Effector memory CD8-positive, alpha-beta T cell (primary cell): ENCODE measurements around the gene HDHD3.

ENCODE experiments used
- ATAC-seq: fragments of 150-1000 bp; cut with Tn5 transposase; replicated peaks from 2 replicates; pipeline ENCODE4 v1.10.0; 2021; ENCODE audit warnings: mild to moderate bottlenecking, moderate library complexity
- DNase-seq, 3 experiments: peaks; one replicate each; pipeline ENCODE4 v3.0.0; 2021
- H3K27ac Mint-ChIP-seq, 2 donors: one replicate each; pipeline ENCODE4 v1.8.0; 2022; ENCODE audit warnings: mild to moderate bottlenecking in 2 of 2, mixed read lengths in 2 of 2, moderate library complexity in 2 of 2
- H3K27me3 Mint-ChIP-seq, 2 donors: one replicate each; pipeline ENCODE4 v1.8.0; 2022; ENCODE audit warnings: mixed read lengths in 2 of 2
- H3K36me3 Mint-ChIP-seq: one replicate; pipeline ENCODE4 v1.8.0; 2022; ENCODE audit warnings: mild to moderate bottlenecking, moderate library complexity, mixed read lengths; ENCODE audit not compliant: insufficient read depth
- H3K4me1 Mint-ChIP-seq, 2 donors: one replicate each; pipeline ENCODE4 v1.8.0; 2022; ENCODE audit warnings: low read depth in 2 of 2, mixed read lengths in 2 of 2
- H3K4me3 Mint-ChIP-seq, 2 donors: one replicate each; pipeline ENCODE4 v1.8.0; 2022; ENCODE audit warnings: mild to moderate bottlenecking in 2 of 2, mixed read lengths in 2 of 2, moderate library complexity in 2 of 2
- H3K9me3 Mint-ChIP-seq, 2 donors: one replicate each; pipeline ENCODE4 v1.8.0; 2022; ENCODE audit warnings: mixed read lengths in 2 of 2

HDHD3 gene

GRCh38 chr9:113399646-113400200 is 22.9 kb upstream of the HDHD3 start:
- Mint-ChIP-seq H3K36me3 (peaks cover 12% of the 10 kb centered on the region), H3K27ac (peak overlapping the region in 1 of 2 donors; percentile 53), H3K27me3 (no peaks in the 10 kb centered on the region), H3K9me3 (no peaks in the 10 kb centered on the region), H3K4me1 (peaks cover 16 to 19% of the 10 kb centered on the region in 2 donors), H3K4me3 (peak overlapping the region; percentile 90 to 93)
- DNase-seq (no peak), ATAC-seq (no peak)

DNA sequence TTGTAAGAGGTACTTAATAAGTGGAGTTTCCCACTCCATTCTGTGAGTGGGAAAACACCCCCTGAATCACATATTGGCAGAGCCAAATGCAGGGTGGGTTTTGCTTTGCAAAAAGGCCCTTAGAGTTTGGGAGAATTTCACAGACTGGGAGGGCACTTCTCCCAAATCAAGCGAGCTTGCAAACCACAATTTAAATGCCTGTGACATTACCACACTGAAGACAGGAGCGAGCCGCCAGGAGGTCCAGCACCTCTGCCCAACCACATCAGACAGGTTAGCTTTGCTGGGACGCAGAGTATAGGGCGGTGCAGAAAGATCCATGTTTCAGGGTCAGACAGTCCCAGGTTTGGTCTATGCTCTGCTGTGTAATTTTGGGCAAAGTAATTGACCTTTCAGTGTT is 22.0 kb upstream of the HDHD3 start:
- ATAC-seq (no peak), DNase-seq (no peak)
- H3K27me3 Mint-ChIP-seq, result no peaks in the 10 kb centered on the region
- H3K27ac Mint-ChIP-seq, result no peak overlapping the region
- peaks cover 9% of the 10 kb centered on the region for H3K36me3 Mint-ChIP-seq
- H3K9me3 Mint-ChIP-seq, result no peaks in the 10 kb centered on the region
- H3K4me3 Mint-ChIP-seq, result peak overlapping the region in 1 of 2 donors; percentile 93
- H3K4me1 Mint-ChIP-seq, result peaks cover 16 to 19% of the 10 kb centered on the region in 2 donors

GRCh38 chr9:113397203-113397631 is 20.4 kb upstream of the HDHD3 start:
- no peak for DNase-seq
- Mint-ChIP-seq H3K27ac (peak overlapping the region in 1 of 2 donors; percentile 35), H3K4me3 (no peak overlapping the region), H3K36me3 (peaks cover 13% of the 10 kb centered on the region), H3K9me3 (no peaks in the 10 kb centered on the region), H3K4me1 (peaks cover 16 to 19% of the 10 kb centered on the region in 2 donors), H3K27me3 (no peaks in the 10 kb centered on the region)
- ATAC-seq, result no peak

GRCh38 chr9:113395000-113395861 is 18.4 kb upstream of the HDHD3 start:
- Mint-ChIP-seq H3K4me3 (no peak overlapping the region), H3K27ac (no peak overlapping the region), H3K36me3 (peaks cover 13% of the 10 kb centered on the region), H3K4me1 (peaks cover 11 to 14% of the 10 kb centered on the region in 2 donors), H3K9me3 (no peaks in the 10 kb centered on the region), H3K27me3 (no peaks in the 10 kb centered on the region)
- ATAC-seq, result no peak
- DNase-seq, result no peak

DNA sequence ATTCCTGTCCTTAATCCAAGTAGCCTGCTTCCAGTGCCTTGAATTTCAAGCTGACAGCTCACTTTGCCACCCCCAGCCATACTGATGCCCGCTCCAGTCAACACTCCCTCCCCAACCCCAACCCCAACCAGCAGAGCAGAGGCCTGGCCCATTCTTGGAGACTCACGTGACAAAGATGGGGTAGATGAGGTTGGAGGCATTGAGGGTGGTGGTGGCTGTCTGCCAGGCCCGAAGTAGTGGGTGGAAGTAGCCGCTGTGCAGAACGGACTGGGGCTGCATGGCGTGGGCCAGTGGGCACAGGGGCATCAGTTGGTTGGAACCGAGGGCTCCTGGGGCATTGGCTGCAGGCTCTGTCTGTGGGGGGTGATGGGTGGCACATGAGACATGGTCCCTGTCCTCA is 16.5 kb upstream of the HDHD3 start:
- H3K27ac Mint-ChIP-seq, result no peak overlapping the region
- no peak for DNase-seq
- H3K4me3 Mint-ChIP-seq, result no peak overlapping the region
- H3K9me3 Mint-ChIP-seq, result no peaks in the 10 kb centered on the region
- ATAC-seq, result no peak
- no peaks in the 10 kb centered on the region for H3K27me3 Mint-ChIP-seq
- H3K36me3 Mint-ChIP-seq, result peaks cover 15% of the 10 kb centered on the region
- H3K4me1 Mint-ChIP-seq, result peaks cover 0 to 4% of the 10 kb centered on the region in 2 donors

DNA sequence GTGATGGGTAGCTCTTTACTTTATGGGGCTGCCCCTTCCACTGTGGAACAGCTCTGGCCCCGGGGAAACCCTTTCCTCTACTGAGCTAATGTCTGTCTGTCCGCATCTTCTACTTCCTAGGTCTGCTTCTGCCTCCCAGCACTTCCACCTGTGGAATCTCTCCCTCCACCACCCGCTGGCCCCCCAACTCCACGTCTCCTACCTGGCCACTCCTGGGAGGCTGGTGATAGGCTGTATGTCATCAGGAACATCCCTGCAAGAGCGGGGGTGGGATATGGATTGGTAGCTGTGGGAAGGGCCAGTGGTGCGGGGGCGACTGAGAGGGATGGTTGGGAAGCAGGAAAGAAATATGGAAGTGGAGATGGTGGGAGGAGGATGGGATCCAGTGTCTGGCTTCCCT is 15.1 kb upstream of the HDHD3 start:
- DNase-seq, result no peak

GRCh38 chr9:113390192-113390960 is 13.6 kb upstream of the HDHD3 start:
- no peak for DNase-seq
- Mint-ChIP-seq H3K36me3 (peaks cover 12% of the 10 kb centered on the region), H3K9me3 (no peaks in the 10 kb centered on the region), H3K27ac (no peak overlapping the region), H3K4me1 (peaks cover 0 to 2% of the 10 kb centered on the region in 2 donors), H3K4me3 (no peak overlapping the region), H3K27me3 (no peaks in the 10 kb centered on the region)
- no peak for ATAC-seq

More for the DNA sequence above, 15.1 kb upstream of the HDHD3 start:
- Mint-ChIP-seq H3K27ac (no peak overlapping the region), H3K4me3 (no peak overlapping the region), H3K36me3 (peaks cover 18% of the 10 kb centered on the region), H3K9me3 (no peaks in the 10 kb centered on the region), H3K27me3 (no peaks in the 10 kb centered on the region), H3K4me1 (peaks cover 0 to 7% of the 10 kb centered on the region in 2 donors)
- no peak for ATAC-seq

GRCh38 chr9:113389451-113389850 is 12.7 kb upstream of the HDHD3 start:
- Mint-ChIP-seq H3K36me3 (peaks cover 12% of the 10 kb centered on the region), H3K4me3 (no peak overlapping the region), H3K9me3 (no peaks in the 10 kb centered on the region), H3K27ac (no peak overlapping the region), H3K4me1 (peaks cover 0 to 2% of the 10 kb centered on the region in 2 donors), H3K27me3 (no peaks in the 10 kb centered on the region)
- DNase-seq, result no peak
- no peak for ATAC-seq

- no peak overlapping the region for H3K27ac Mint-ChIP-seq
- H3K4me1 Mint-ChIP-seq, result peaks cover 0 to 2% of the 10 kb centered on the region in 2 donors
- DNase-seq (no peak), ATAC-seq (no peak)
- no peaks in the 10 kb centered on the region for H3K27me3 Mint-ChIP-seq
- no peak overlapping the region for H3K4me3 Mint-ChIP-seq
- peaks cover 12% of the 10 kb centered on the region for H3K36me3 Mint-ChIP-seq
- H3K9me3 Mint-ChIP-seq, result no peaks in the 10 kb centered on the region
Observed at GRCh38 chr9:113388833-113389232, 12.0 kb upstream of the HDHD3 start.

GRCh38 chr9:113387560-113388230 is 10.9 kb upstream of the HDHD3 start:
- Mint-ChIP-seq H3K36me3 (peaks cover 8% of the 10 kb centered on the region), H3K27ac (peak overlapping the region in 1 of 2 donors; percentile 55), H3K4me3 (no peak overlapping the region), H3K9me3 (no peaks in the 10 kb centered on the region), H3K4me1 (peaks cover 0 to 2% of the 10 kb centered on the region in 2 donors), H3K27me3 (no peaks in the 10 kb centered on the region)
- ATAC-seq, result no peak
- no peak for DNase-seq

DNA sequence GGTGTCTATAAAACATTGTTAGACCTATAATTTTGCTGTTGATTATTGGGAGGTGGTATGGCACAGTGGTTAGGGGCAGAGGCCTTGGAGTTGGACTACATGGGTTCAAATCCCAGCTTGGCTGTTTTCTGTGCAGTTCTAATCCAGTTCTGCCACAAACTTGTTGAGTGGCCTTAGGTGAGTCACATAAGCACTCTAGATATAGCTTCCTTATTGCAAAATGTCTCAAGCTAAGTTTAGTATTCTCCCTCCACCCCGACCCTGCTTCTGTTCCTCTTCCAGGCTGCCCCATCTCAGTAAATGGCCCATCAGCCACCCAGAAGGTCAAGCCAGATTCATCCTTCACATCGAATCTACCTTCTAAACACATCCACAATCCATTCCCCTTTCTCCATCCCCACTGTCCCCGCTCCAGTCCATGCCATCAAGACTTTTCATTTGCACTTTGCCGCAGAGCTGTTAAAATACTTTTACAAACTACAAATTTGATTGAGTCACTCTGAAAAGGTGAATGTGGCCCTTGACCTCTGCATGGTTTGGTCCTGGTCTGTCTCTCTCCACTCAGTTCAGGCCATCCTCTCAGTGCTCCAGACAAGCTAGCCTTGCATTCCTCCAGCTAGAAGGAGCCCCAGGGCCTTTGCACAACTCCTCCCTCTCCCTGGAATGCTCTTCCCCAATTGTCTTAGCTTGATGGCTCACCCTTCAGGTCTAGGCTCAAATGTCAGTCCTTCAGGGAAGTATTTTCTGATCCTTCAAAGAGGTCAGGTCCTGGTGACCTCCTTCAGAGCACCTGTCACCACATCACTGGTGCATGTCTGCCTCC is 10.0 kb upstream of the HDHD3 start:
- peaks cover 7% of the 10 kb centered on the region for H3K36me3 Mint-ChIP-seq
- no peaks in the 10 kb centered on the region for H3K27me3 Mint-ChIP-seq
- no peaks in the 10 kb centered on the region for H3K9me3 Mint-ChIP-seq
- no peak for ATAC-seq
- no peak overlapping the region for H3K4me3 Mint-ChIP-seq
- no peak for DNase-seq
- H3K27ac Mint-ChIP-seq, result peak overlapping the region in 1 of 2 donors; percentile 55
- peaks cover 0 to 2% of the 10 kb centered on the region in 2 donors for H3K4me1 Mint-ChIP-seq

GRCh38 chr9:113381909-113382411 is 5.2 kb upstream of the HDHD3 start:
- Mint-ChIP-seq H3K27ac (peak overlapping the region in 1 of 2 donors; percentile 69), H3K27me3 (no peaks in the 10 kb centered on the region), H3K36me3 (no peaks in the 10 kb centered on the region), H3K9me3 (no peaks in the 10 kb centered on the region), H3K4me1 (peaks cover 0 to 2% of the 10 kb centered on the region in 2 donors), H3K4me3 (no peak overlapping the region)
- DNase-seq (no peak), ATAC-seq (no peak)
